Effector memory CD4-positive, alpha-beta T cell (primary cell): ENCODE data around the gene FKTN.
"Not testable (repeated sequence)": the region's sequence is repeated elsewhere in the genome, so short reads cannot be mapped to it uniquely, and the experiment has no call there.

Experiments used
- DNase-seq, 3 donors: peaks; one replicate each; pipeline ENCODE4 v3.0.0-alpha.2; 2020
- H3K27ac ChIP-seq: 2 replicates; pipeline ENCODE4 v1.7.0; 2013; ENCODE audit warnings: mild to moderate bottlenecking, low read length, moderate library complexity; ENCODE audit not compliant: insufficient read depth, poor library complexity, severe bottlenecking
- H3K27me3 ChIP-seq: replicated peaks from 2 replicates; pipeline ENCODE4 v1.7.0; 2013; ENCODE audit warnings: mild to moderate bottlenecking, low read length; ENCODE audit not compliant: insufficient read depth, control insufficient read depth, poor library complexity, severe bottlenecking
- H3K36me3 ChIP-seq: 2 replicates; pipeline ENCODE4 v1.7.0; 2013; ENCODE audit warnings: mild to moderate bottlenecking, low read length, moderate library complexity; ENCODE audit not compliant: control insufficient read depth, insufficient read depth
- H3K4me1 ChIP-seq: 2 replicates; pipeline ENCODE4 v1.7.0; 2013; ENCODE audit warnings: low read length, mild to moderate bottlenecking; ENCODE audit not compliant: control insufficient read depth, insufficient read depth, poor library complexity, severe bottlenecking
- H3K4me3 ChIP-seq: 2 replicates; pipeline ENCODE4 v1.7.0; 2013; ENCODE audit warnings: low read length, low read depth, mild to moderate bottlenecking; ENCODE audit not compliant: insufficient read depth, poor library complexity, severe bottlenecking
- H3K9me3 ChIP-seq: 2 replicates; pipeline ENCODE4 v1.7.0; 2013; ENCODE audit warnings: mild to moderate bottlenecking, low read length, moderate library complexity; ENCODE audit not compliant: control insufficient read depth
- total RNA-seq, 3 donors: gene quantifications; one replicate each; lab custom pipeline; 2026; lab: John Stamatoyannopoulos, UW

The FKTN gene
- total RNA-seq = 12.1 to 13.7 (median 12.9) reads per million in 3 donors

DNA sequence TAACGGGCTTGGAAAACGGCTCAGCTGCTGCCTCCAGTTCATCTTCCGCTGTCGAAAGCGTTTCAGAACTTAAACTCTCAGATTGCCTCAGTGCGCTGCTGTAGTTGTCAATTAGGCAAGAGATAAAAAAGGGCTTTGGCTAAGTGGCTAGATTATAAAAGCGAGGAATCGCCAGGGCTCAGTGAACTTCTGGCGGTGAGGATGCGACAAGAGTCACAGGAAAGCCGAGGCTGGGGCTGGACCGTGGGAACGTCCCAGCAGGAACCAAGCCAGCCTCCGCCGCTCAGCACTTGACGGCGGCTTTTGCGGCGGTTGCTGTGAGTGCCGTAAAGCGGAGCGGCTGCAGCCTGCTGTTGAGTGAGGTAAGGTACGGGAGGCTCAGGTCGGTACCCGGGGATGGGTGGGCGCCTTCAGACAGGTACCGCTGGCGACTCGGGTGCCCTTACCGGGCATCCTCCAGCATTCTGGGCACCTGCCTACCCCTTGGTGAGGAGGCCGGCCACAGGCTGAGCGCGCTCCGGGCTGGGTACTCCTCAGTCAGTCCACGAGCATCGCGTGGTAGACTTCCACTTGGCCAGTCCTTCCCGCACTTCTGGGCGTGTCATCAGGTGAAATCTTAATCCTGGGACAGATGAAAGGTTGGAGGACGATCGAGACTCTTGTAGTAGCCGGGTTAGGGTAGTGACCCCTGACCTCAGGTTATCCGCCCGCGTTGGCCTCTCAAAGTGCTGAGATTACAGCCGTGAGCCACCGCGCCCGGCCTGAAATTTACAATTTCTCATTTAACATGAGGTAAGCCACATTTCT, at the start of gene FKTN:
TSS of gene FKTN (plus strand) at position 328 of the 807 bp plus-strand sequence. CDS start 16,902 bp downstream, outside the sequence.
- Histone ChIP-seq H3K36me3 (no peaks in the 10 kb centered on the region), H3K9me3 (no peaks in the 10 kb centered on the region), H3K27me3 (no peaks in the 10 kb centered on the region), H3K4me1 (peaks cover 4% of the 10 kb centered on the region), H3K27ac (peak within 1 kb of the TSS; percentile 58), H3K4me3 (peak within 1 kb of the TSS; percentile 99)
- DNase-seq = peak; percentile 54 to 68 (median 66)

- H3K4me3 ChIP-seq = no peak overlapping the region
- H3K36me3 ChIP-seq = no peaks in the 10 kb centered on the region
- no peak for DNase-seq
- H3K4me1 ChIP-seq = no peaks in the 10 kb centered on the region
- no peak overlapping the region for H3K27ac ChIP-seq
- H3K27me3 ChIP-seq = no peaks in the 10 kb centered on the region
- H3K9me3 ChIP-seq = no peaks in the 10 kb centered on the region
These were observed 49.4 kb upstream of the FKTN start for GRCh38 chr9:105508530-105508929.

DNA sequence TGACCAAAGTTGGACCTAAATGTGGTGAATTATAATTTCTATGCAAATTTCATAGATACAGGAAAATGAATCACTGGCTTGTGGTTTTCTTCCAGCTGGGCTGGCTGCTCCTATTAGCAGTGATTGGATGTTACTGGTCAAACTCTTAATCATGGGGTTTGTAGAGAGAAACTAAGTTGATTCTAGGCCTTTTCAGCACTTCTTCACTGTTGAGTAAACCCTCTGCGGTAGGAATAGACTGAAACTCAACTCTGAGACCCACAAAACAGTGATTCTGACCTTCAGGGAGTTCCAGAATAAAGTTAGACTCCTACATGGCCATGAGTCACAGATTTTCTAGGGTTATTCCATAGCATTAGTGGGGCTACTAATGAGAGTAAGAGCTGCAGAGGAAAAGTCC, 47.9 kb upstream of the FKTN start:
- Histone ChIP-seq H3K4me1 (no peaks in the 10 kb centered on the region), H3K27me3 (no peaks in the 10 kb centered on the region), H3K36me3 (no peaks in the 10 kb centered on the region), H3K4me3 (no peak overlapping the region), H3K9me3 (no peaks in the 10 kb centered on the region), H3K27ac (no peak overlapping the region)
- no peak for DNase-seq

GRCh38 chr9:105511446-105511845, 46.5 kb upstream of the FKTN start:
- H3K9me3 ChIP-seq = no peaks in the 10 kb centered on the region
- H3K4me3 ChIP-seq = no peak overlapping the region
- H3K36me3 ChIP-seq = no peaks in the 10 kb centered on the region
- no peaks in the 10 kb centered on the region for H3K4me1 ChIP-seq
- no peak overlapping the region for H3K27ac ChIP-seq
- DNase-seq = no peak
- H3K27me3 ChIP-seq = no peaks in the 10 kb centered on the region

DNA sequence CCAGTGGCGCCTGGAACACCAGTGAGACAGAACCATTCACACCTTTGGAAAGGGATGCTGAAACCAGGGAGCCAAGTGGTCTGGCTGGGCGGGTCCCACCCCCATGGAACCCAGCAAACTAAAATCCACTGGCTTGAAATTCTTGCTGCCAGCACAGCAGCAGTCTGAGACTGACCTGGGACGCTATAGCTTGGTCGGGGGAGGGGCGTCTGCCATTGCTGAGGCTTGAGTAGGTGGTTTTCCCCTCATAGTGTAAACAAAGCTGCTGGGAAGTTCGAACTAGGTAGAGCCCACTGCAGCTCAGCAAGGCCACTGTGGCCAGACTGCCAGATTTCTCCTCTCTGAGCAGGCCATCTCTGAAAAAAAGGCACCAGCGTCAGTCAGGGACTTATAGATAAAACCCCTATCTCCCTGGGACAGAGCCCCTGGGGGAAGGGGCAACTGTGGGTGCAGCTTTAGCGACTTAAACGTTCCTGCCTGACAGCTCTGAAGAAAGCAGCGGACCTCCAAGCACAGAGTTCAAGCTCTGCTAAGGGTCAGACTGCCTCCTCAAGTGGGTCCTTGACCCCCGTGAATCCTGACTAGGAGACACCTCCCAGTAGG, 42.0 kb upstream of the FKTN start:
- Histone ChIP-seq H3K4me3 (no peak overlapping the region), H3K27me3 (no peaks in the 10 kb centered on the region), H3K9me3 (no peaks in the 10 kb centered on the region), H3K27ac (no peak overlapping the region), H3K4me1 (no peaks in the 10 kb centered on the region), H3K36me3 (no peaks in the 10 kb centered on the region)
- DNase-seq = no peak

DNA sequence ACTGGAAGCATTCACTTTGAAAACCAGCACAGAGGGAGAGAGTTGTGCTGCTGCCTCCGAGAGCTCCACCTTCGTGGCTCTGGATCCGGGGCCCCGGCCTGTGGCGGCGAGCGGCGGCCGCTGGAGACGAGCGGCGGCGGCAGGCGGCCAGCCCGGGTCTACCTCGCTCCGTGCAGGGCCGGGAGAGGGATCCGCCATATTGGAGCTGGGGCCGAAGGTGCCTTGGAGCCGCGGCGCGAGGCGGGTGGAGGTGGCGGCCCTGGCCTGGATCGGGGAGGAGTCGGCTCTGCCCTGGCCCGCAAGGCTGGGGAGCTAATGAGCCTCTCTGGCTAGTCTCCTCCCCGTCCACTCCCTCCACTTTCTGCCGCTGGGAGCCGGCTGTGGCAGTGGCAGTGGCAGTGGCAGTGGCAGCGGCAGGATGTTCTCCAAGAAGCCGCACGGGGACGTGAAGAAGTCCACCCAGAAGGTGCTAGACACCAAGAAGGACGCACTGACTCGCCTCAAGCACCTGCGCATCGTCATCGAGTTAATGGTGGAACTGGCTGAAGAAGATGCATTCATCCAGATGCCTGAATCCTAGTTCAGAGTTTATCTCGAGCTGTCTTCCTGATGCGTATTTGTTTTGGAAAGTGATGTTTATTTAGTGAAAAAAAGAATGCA, 38.1 kb upstream of the FKTN start:
- DNase-seq = peak in 1 of 3 donors; percentile 17
- not testable (repeated sequence) for H3K27me3 ChIP-seq, H3K36me3 ChIP-seq, H3K27ac ChIP-seq, H3K4me1 ChIP-seq, H3K9me3 ChIP-seq, H3K4me3 ChIP-seq

GRCh38 chr9:105520992-105521391, 36.9 kb upstream of the FKTN start:
- H3K36me3 ChIP-seq, H3K27me3 ChIP-seq, H3K9me3 ChIP-seq, DNase-seq, H3K4me1 ChIP-seq, H3K27ac ChIP-seq, H3K4me3 ChIP-seq: not testable (repeated sequence)

GRCh38 chr9:105522618-105523385, 35.1 kb upstream of the FKTN start:
- not testable (repeated sequence) for H3K9me3 ChIP-seq, H3K4me3 ChIP-seq

GRCh38 chr9:105531530-105531929, 26.4 kb upstream of the FKTN start:
- H3K4me1 ChIP-seq = no peaks in the 10 kb centered on the region

More at GRCh38 chr9:105522618-105523385, 35.1 kb upstream of the FKTN start:
- H3K4me1 ChIP-seq, H3K27me3 ChIP-seq, DNase-seq, H3K27ac ChIP-seq, H3K36me3 ChIP-seq: not testable (repeated sequence)

More at GRCh38 chr9:105531530-105531929, 26.4 kb upstream of the FKTN start:
- no peaks in the 10 kb centered on the region for H3K9me3 ChIP-seq
- no peak overlapping the region for H3K4me3 ChIP-seq
- H3K36me3 ChIP-seq = no peaks in the 10 kb centered on the region
- DNase-seq = no peak
- no peak overlapping the region for H3K27ac ChIP-seq
- H3K27me3 ChIP-seq = no peaks in the 10 kb centered on the region
